Measurements from ENCODE around the gene TSHZ1.
A peak's percentile ranks its signal among the peaks of the same experiment; 100 is the strongest.

TSHZ1 gene

GRCh38 chr18:75216212-75216910 lies 5.8 kb downstream of the TSHZ1 start:
- Histone ChIP-seq H3K4me3 (ENCODE audit: low read length) (no peak overlapping the region), H3K9me3 (ENCODE audit: insufficient read depth, low read length) (no peaks in the 10 kb centered on the region), H3K4me1 (ENCODE audit: low read length) (peaks cover 50% of the 10 kb centered on the region), H4K20me1 (ENCODE audit: insufficient read depth, low read length) (peaks cover 92% of the 10 kb centered on the region), H3K27me3 (ENCODE audit: low read depth, low read length) (no peaks in the 10 kb centered on the region), H3K27ac (ENCODE audit: low read length) (no peak overlapping the region; the same call in 1 of the 2 replicates), H3K36me3 (replicated peaks; ENCODE audit: low read depth, low read length) (peaks cover 37% of the 10 kb centered on the region), H3K9ac (ENCODE audit: low read length) (no peak overlapping the region), H3K4me2 (ENCODE audit: low read length) (peak overlapping the region; percentile 30), H3K79me2 (ENCODE audit: low read length) (peaks cover 100% of the 10 kb centered on the region), H2AFZ (ENCODE audit: low read depth, low read length) (no peak overlapping the region)
- TF ChIP-seq EZH2phosphoT487 (IDR thresholded peaks at IDR 0.05; ENCODE audit: low read depth), result no peak
- TF ChIP-seq, protein P1, sequence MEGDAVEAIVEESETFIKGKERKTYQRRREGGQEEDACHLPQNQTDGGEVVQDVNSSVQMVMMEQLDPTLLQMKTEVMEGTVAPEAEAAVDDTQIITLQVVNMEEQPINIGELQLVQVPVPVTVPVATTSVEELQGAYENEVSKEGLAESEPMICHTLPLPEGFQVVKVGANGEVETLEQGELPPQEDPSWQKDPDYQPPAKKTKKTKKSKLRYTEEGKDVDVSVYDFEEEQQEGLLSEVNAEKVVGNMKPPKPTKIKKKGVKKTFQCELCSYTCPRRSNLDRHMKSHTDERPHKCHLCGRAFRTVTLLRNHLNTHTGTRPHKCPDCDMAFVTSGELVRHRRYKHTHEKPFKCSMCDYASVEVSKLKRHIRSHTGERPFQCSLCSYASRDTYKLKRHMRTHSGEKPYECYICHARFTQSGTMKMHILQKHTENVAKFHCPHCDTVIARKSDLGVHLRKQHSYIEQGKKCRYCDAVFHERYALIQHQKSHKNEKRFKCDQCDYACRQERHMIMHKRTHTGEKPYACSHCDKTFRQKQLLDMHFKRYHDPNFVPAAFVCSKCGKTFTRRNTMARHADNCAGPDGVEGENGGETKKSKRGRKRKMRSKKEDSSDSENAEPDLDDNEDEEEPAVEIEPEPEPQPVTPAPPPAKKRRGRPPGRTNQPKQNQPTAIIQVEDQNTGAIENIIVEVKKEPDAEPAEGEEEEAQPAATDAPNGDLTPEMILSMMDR (IDR thresholded peaks at IDR 0.05; ENCODE audit: low read depth, low read length), result no peak

GRCh38 chr18:75216911-75217689 lies 6.5 kb downstream of the TSHZ1 start:
- TF ChIP-seq, protein P1 (IDR thresholded peaks at IDR 0.05; ENCODE audit: low read depth, low read length), result no peak
- no peak for TF ChIP-seq EZH2phosphoT487 (IDR thresholded peaks at IDR 0.05; ENCODE audit: low read depth)
- Histone ChIP-seq H2AFZ (ENCODE audit: low read depth, low read length) (no peak overlapping the region), H3K4me2 (ENCODE audit: low read length) (peak overlapping the region; percentile 30; the same call in 1 of the 2 replicates), H3K9ac (ENCODE audit: low read length) (no peak overlapping the region), H3K4me3 (ENCODE audit: low read length) (no peak overlapping the region), H3K27me3 (ENCODE audit: low read depth, low read length) (no peaks in the 10 kb centered on the region), H3K9me3 (ENCODE audit: insufficient read depth, low read length) (no peaks in the 10 kb centered on the region), H4K20me1 (ENCODE audit: insufficient read depth, low read length) (peaks cover 97% of the 10 kb centered on the region), H3K79me2 (ENCODE audit: low read length) (peaks cover 99% of the 10 kb centered on the region), H3K4me1 (ENCODE audit: low read length) (peaks cover 50% of the 10 kb centered on the region), H3K36me3 (replicated peaks; ENCODE audit: low read depth, low read length) (peaks cover 37% of the 10 kb centered on the region), H3K27ac (ENCODE audit: low read length) (no peak overlapping the region)

GRCh38 chr18:75218065-75218923 lies 7.7 kb downstream of the TSHZ1 start:
- peaks cover 97% of the 10 kb centered on the region for H4K20me1 ChIP-seq (ENCODE audit: insufficient read depth, low read length)
- peak overlapping the region; percentile 0; the same call in 1 of the 2 replicates for H3K4me2 ChIP-seq (ENCODE audit: low read length)
- H3K9ac ChIP-seq (ENCODE audit: low read length), result no peak overlapping the region
- peaks cover 99% of the 10 kb centered on the region for H3K79me2 ChIP-seq (ENCODE audit: low read length)
- H3K4me1 ChIP-seq (ENCODE audit: low read length), result peaks cover 39% of the 10 kb centered on the region
- peaks cover 32% of the 10 kb centered on the region for H3K36me3 ChIP-seq (replicated peaks; ENCODE audit: low read depth, low read length)
- H3K9me3 ChIP-seq (ENCODE audit: insufficient read depth, low read length), result no peaks in the 10 kb centered on the region
- no peak overlapping the region for H3K4me3 ChIP-seq (ENCODE audit: low read length)
- H3K27me3 ChIP-seq (ENCODE audit: low read depth, low read length), result no peaks in the 10 kb centered on the region
- H2AFZ ChIP-seq (ENCODE audit: low read depth, low read length), result no peak overlapping the region
- no peak for TF ChIP-seq EZH2phosphoT487 (IDR thresholded peaks at IDR 0.05; ENCODE audit: low read depth)
- TF ChIP-seq, protein P1 (IDR thresholded peaks at IDR 0.05; ENCODE audit: low read depth, low read length), result no peak
- no peak overlapping the region for H3K27ac ChIP-seq (ENCODE audit: low read length)

Data from OCI-LY3 (cell line).